ENCODE measurements around the gene KLK7.

KLK7 gene

DNA sequence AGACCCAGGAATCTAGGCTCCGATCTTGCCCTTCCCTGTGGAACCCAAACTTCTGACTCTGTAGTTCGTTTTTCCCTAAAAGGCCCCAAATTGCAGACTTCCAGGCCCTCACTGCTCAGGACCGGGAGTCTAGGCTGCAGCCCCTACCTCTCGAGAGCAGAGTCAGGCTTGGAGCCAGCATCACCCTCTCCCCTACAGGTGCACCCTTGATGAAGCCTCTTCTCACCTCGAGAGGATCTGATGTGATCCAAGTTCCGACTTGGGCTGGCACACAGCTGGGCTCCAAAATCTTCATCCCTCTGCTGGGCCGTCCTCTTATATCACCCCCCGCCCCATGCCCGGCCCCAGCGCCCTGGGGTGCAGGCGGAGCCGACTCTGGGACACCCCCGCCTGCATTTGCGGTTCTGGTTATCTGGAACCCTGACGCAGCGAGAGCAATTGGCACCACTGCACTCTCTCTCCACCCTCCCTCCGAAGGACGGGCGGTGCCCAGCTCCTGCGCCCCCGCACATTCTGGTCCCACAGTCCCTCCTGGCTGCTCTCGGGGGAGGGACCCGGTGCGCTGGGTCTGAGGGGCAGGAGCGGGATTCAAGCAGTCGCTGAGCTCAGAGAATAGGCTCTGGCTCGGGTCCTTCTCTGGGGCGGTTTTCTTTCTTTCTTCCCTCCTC, at the start of gene KLK7:
TSS of gene KLK7 (minus strand) at position 293 of the 668 bp plus-strand sequence. CDS start 1,518 bp downstream, outside the sequence.
- Mint-ChIP-seq H3K36me3 (ENCODE audit: low read depth) (no peaks in the 10 kb centered on the region), H3K4me1 (ENCODE audit: low read depth) (no peaks in the 10 kb centered on the region), H3K9me3 (no peaks in the 10 kb centered on the region), H3K27me3 (ENCODE audit: low read depth) (peaks cover 11% of the 10 kb centered on the region), H3K27ac (no peak within 1 kb of the TSS), H3K4me3 (no peak within 1 kb of the TSS)

DNA sequence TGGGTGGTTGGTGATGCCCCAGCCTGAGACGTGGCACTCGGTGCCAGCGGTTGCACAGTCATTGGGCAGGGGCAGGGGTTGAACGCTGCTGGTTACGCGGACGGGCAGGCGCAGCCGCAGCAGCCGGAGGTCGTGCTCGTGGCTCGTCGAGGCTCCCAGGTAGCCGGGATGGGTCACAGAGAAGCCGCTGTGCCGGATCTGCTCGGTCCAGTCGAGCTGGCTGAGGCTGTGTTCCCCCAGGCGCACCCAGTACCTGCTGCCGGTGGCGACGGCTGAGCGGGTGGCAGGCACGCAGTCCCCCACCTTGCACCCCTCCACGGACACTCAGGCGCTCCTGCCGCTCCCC, 48.1 kb upstream of the KLK7 start:
- H3K4me3 Mint-ChIP-seq: no peak overlapping the region
- no peak overlapping the region for H3K27ac Mint-ChIP-seq
- H3K9me3 Mint-ChIP-seq: no peaks in the 10 kb centered on the region
- no peaks in the 10 kb centered on the region for H3K36me3 Mint-ChIP-seq (ENCODE audit: low read depth)
- H3K27me3 Mint-ChIP-seq (ENCODE audit: low read depth): peaks cover 1% of the 10 kb centered on the region
- no peaks in the 10 kb centered on the region for H3K4me1 Mint-ChIP-seq (ENCODE audit: low read depth)

DNA sequence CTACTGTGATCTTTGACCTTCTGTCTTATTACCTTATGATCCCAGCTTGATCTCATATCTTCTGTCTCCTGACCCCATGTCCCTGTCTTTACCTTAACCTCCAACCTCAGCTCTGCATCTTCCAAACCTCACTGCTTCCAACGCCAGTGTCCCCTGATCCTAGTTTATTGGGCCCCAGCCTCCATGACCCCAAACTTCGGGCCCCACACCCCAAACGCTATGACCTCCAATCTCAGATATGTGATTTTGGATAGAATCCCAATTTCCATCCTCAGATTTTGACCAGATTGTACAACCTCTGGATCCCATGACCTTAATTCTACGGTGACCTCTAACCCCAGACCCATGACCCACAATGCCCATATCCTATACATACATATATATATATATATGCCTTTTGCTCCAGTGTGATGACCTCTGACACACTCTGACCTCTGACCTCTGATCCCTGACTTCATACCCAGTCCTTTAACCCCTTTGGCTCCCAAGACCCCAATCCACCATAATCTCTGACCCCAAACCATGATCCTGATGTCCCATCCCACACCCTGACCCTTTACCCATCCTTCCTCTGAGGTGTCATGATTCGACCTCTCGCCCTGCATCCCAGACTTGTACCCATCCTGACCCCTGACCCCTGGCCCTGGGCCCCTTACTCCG, 47.6 kb upstream of the KLK7 start:
- no peaks in the 10 kb centered on the region for H3K36me3 Mint-ChIP-seq (ENCODE audit: low read depth)
- no peak overlapping the region for H3K27ac Mint-ChIP-seq
- no peaks in the 10 kb centered on the region for H3K4me1 Mint-ChIP-seq (ENCODE audit: low read depth)
- no peaks in the 10 kb centered on the region for H3K9me3 Mint-ChIP-seq
- no peak overlapping the region for H3K4me3 Mint-ChIP-seq
- peaks cover 4% of the 10 kb centered on the region for H3K27me3 Mint-ChIP-seq (ENCODE audit: low read depth)

DNA sequence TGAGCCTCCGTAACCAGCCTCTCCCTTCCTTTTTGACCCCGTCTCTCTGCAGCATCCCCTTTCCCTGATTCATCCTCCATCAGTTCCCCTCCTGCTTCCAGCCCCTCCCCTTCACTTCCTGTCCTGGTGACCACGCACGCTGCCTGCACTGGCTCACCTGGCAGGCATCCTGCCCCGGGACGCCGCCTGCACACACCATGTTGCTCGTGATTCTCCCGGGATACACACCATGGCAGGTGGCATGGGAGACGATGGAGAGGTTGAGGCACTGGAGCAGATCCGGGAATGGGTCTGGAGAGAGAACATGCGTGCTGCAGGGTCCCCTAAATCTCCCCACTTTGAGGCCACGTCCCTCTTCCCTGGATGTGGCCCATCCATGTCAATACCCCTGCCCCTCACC, 46.9 kb upstream of the KLK7 start:
- H3K27ac Mint-ChIP-seq: no peak overlapping the region
- H3K27me3 Mint-ChIP-seq (ENCODE audit: low read depth): peaks cover 4% of the 10 kb centered on the region
- no peaks in the 10 kb centered on the region for H3K9me3 Mint-ChIP-seq
- no peaks in the 10 kb centered on the region for H3K36me3 Mint-ChIP-seq (ENCODE audit: low read depth)
- no peaks in the 10 kb centered on the region for H3K4me1 Mint-ChIP-seq (ENCODE audit: low read depth)
- no peak overlapping the region for H3K4me3 Mint-ChIP-seq

DNA sequence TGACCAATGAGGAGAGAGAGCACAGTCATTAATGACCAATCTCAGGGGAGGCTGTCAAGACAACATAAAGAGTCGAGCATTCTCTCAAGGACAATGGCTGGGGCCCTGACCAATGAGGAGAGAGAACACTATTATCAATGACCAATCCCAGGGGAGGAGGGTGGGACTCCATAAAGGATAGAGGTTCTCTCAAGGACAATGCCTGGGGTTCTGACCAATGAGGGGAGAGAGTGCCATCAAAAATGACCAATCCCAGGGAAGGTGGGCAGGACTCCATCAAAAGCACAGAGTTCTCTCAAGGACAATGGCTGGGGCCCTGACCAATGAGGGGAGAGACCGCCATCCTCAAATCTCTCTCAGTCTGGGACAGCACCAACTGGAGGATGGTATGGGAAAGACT, 46.0 kb upstream of the KLK7 start:
- Mint-ChIP-seq H3K27me3 (ENCODE audit: low read depth) (peaks cover 4% of the 10 kb centered on the region), H3K36me3 (ENCODE audit: low read depth) (no peaks in the 10 kb centered on the region), H3K4me1 (ENCODE audit: low read depth) (no peaks in the 10 kb centered on the region), H3K9me3 (no peaks in the 10 kb centered on the region), H3K4me3 (no peak overlapping the region), H3K27ac (no peak overlapping the region)

DNA sequence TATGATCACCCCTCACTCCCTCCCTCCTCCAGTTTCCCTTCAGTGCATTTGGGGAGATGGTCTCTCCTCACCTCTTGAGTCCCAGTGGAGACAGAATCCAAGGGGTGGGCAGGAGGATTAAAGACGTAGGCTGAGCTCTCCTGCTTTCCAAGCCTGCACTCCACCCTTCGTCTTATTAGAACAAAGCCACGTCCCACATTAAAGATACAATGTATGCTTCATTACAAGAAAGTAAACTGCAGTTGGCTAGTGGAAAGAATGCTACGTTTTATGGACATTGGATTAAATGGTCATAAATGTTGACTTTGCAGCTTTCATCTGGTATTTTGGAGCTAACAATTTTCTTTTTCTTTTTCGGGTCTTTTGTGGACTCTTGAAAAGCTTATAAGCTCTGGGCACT, 44.2 kb upstream of the KLK7 start:
- H3K36me3 Mint-ChIP-seq (ENCODE audit: low read depth): no peaks in the 10 kb centered on the region
- H3K4me3 Mint-ChIP-seq: no peak overlapping the region
- no peak overlapping the region for H3K27ac Mint-ChIP-seq
- peaks cover 5% of the 10 kb centered on the region for H3K27me3 Mint-ChIP-seq (ENCODE audit: low read depth)
- H3K4me1 Mint-ChIP-seq (ENCODE audit: low read depth): no peaks in the 10 kb centered on the region
- no peaks in the 10 kb centered on the region for H3K9me3 Mint-ChIP-seq

DNA sequence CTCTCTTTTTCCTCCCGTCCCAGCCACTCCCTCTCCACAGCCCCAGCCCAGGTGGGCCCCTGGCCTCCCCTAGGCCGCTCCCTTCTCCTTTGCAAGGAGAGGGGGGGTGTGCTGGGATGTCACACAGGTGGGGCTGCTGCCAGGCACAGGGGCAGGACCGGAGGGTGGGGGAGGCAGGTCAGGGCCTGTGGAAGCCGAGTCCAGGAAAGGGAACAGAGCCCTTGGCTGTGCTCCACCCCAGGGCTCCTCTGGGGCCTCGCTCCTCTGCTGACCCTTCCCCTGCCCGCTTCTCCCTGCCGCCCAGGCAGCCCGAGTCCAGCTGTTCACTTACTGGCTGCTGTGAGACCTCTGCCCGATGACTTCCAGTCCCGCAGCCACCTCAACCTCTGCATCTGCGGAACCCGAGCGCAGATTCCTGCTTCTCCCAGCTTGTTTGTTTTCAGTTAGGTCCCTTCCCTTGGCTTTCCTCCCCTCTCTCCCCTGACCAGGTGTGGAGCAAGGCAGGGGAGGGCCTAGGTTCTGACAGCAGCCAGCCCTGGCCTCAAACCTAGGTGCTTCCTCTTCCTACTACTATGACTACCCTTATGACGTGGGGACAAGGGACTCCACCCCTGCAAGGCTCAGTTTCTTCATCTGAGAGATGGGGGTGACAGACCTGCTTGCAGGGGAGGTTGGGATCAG, 43.5 kb upstream of the KLK7 start:
- Mint-ChIP-seq H3K9me3 (no peaks in the 10 kb centered on the region), H3K4me1 (ENCODE audit: low read depth) (no peaks in the 10 kb centered on the region), H3K27me3 (ENCODE audit: low read depth) (peaks cover 10% of the 10 kb centered on the region), H3K4me3 (no peak overlapping the region), H3K36me3 (ENCODE audit: low read depth) (no peaks in the 10 kb centered on the region), H3K27ac (no peak overlapping the region)

DNA sequence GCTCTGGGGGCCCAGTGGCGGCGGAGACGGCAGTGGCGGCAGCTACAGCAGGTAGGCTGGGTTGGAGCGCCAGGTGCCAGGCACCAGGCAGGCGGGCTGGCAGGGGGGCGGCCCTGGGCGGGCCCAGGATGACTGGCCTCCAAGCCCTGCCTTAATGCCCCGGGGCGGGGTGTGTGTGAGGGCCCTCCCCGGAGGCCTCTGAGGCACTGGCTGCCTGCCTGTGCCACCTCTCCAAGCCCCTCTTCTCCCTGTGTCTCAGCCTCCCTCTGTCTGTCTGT, 42.8 kb upstream of the KLK7 start, which contains the start of gene KLK11:
TSS of gene KLK11 (minus strand) at position 63 of the 278 bp plus-strand sequence. CDS start 985 bp downstream, outside the sequence.
- H3K4me3 Mint-ChIP-seq: no peak within 1 kb of the TSS
- no peak within 1 kb of the TSS for H3K27ac Mint-ChIP-seq
- no peaks in the 10 kb centered on the region for H3K4me1 Mint-ChIP-seq (ENCODE audit: low read depth)
- H3K9me3 Mint-ChIP-seq: no peaks in the 10 kb centered on the region
- H3K36me3 Mint-ChIP-seq (ENCODE audit: low read depth): no peaks in the 10 kb centered on the region
- peaks cover 10% of the 10 kb centered on the region for H3K27me3 Mint-ChIP-seq (ENCODE audit: low read depth)

DNA sequence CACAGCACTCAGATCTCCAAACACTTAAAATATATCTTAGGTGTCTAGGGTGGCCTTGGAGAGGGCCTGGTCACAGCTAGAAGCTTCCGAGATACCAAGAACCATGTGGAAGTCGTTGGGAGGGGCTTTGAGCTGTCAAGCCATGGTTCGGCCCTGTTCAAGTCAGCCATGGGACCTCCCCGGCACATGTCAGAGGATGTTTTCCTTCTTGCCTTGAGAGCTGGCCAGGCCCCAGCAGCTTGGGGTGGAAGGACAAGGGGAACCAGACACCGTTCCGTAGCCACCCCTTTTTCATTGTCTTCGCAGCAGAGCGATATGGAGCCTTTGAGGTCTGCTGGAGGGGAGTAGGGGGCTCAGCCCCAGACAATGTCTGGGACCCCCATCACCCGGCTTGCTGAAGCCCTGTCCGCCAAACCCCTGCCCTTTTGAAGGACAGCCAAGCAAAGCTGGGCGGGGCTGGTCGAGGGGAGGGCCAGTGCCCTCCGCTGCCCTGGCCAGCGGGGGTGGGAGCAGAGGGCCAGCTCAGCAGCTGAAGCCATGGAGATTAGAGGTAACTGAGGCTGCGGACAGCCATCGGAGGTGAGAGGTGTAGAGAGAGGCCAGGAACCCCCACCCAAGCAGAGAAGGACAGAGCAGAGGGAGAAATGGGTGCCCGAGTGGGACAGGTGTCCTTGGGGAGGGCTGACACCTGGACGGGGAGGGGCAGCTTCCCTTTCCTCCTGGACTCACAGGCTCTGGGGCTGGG, 42.3 kb upstream of the KLK7 start:
- no peaks in the 10 kb centered on the region for H3K36me3 Mint-ChIP-seq (ENCODE audit: low read depth)
- no peak overlapping the region for H3K4me3 Mint-ChIP-seq
- H3K27ac Mint-ChIP-seq: no peak overlapping the region
- H3K4me1 Mint-ChIP-seq (ENCODE audit: low read depth): no peaks in the 10 kb centered on the region
- H3K27me3 Mint-ChIP-seq (ENCODE audit: low read depth): peaks cover 10% of the 10 kb centered on the region
- no peaks in the 10 kb centered on the region for H3K9me3 Mint-ChIP-seq

DNA sequence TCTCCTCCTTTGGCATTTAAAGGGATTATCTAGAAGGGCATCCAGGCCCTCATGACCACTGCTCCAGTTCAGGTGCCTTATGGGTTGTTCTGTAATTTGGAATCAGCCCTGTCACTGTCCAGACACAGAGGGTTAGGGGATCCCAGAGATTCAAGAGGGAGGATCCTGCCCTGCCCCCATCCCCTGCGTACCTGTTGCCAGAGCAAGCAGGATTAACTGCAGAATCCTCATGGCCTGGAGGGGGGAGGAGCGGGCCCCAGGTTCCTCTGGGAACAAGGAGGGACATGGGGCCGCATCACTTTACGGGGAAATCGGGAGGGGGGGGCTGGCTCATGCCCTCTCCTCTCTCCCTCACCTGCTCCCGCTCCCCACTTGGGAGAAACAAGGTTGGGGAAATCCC, 41.7 kb upstream of the KLK7 start:
- H3K27me3 Mint-ChIP-seq (ENCODE audit: low read depth): peaks cover 14% of the 10 kb centered on the region
- no peak overlapping the region for H3K27ac Mint-ChIP-seq
- no peak overlapping the region for H3K4me3 Mint-ChIP-seq
- no peaks in the 10 kb centered on the region for H3K9me3 Mint-ChIP-seq
- H3K4me1 Mint-ChIP-seq (ENCODE audit: low read depth): no peaks in the 10 kb centered on the region
- H3K36me3 Mint-ChIP-seq (ENCODE audit: low read depth): no peaks in the 10 kb centered on the region

DNA sequence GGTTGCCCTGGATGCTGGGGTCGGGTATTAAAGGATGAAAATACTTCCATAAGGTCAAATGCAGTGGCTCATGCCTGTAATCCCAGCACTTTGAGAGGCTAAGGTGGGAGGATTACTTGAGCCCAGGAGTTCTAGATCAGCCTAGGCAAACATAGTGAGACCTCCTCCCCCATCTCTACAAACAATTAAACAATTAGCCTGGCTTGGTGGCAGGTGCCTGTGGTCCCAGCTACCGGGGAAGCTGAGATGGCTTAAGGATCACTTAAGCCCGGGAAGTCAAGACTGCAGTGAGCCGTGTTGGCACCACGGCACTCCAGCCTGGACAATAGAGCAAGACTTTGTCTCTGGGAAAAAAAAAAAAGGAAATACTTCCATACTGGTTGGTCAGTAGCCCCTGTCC, 41.2 kb upstream of the KLK7 start:
- Mint-ChIP-seq H3K27ac (no peak overlapping the region), H3K9me3 (no peaks in the 10 kb centered on the region), H3K4me3 (no peak overlapping the region), H3K27me3 (ENCODE audit: low read depth) (peaks cover 18% of the 10 kb centered on the region), H3K36me3 (ENCODE audit: low read depth) (no peaks in the 10 kb centered on the region), H3K4me1 (ENCODE audit: low read depth) (peaks cover 1% of the 10 kb centered on the region)

DNA sequence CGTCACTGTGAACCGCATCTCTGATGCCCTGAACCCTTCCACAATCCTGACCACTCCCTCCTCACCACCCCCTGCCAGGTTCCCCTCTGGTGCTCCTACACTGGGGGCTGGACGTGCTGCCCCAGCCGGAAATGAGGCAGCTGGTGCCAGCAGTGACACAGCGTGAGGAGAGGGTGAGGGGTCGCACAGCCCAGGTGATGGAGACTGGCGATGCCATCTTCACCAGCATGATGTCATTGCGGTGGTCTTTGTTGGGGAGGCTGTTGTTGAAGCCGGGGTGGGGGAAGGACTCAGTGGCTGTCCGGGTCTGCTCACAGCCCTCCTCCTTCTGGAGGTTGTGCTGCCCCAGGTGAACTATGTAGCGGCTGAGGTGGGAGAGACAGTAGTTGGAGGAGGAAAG, 40.2 kb upstream of the KLK7 start:
- Mint-ChIP-seq H3K4me3 (no peak overlapping the region), H3K27me3 (ENCODE audit: low read depth) (peaks cover 21% of the 10 kb centered on the region), H3K9me3 (no peaks in the 10 kb centered on the region), H3K27ac (no peak overlapping the region), H3K4me1 (ENCODE audit: low read depth) (peaks cover 4% of the 10 kb centered on the region), H3K36me3 (ENCODE audit: low read depth) (no peaks in the 10 kb centered on the region)

DNA sequence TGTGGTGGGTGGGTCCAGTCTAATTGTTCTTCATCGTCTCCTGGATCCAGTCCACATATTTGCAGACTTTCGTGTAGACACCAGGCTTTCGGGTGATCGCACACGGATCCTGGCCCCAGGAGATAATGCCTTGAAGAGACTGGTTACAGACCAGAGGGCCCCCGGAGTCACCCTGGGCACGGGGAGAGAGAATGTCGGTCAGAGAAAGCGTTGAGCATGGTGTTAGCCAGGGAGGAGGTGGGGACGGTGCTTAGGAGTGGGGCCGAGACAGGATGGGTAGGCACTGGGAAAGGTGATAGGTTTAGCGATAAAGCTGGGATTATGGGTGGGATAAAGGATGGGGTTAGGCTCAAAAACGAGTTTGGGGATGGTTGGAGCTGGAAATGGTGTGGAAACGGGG, 38.8 kb upstream of the KLK7 start:
- Mint-ChIP-seq H3K27ac (no peak overlapping the region), H3K4me1 (ENCODE audit: low read depth) (peaks cover 8% of the 10 kb centered on the region), H3K36me3 (ENCODE audit: low read depth) (peaks cover 1% of the 10 kb centered on the region), H3K4me3 (no peak overlapping the region), H3K9me3 (no peaks in the 10 kb centered on the region), H3K27me3 (ENCODE audit: low read depth) (peaks cover 34% of the 10 kb centered on the region)

DNA sequence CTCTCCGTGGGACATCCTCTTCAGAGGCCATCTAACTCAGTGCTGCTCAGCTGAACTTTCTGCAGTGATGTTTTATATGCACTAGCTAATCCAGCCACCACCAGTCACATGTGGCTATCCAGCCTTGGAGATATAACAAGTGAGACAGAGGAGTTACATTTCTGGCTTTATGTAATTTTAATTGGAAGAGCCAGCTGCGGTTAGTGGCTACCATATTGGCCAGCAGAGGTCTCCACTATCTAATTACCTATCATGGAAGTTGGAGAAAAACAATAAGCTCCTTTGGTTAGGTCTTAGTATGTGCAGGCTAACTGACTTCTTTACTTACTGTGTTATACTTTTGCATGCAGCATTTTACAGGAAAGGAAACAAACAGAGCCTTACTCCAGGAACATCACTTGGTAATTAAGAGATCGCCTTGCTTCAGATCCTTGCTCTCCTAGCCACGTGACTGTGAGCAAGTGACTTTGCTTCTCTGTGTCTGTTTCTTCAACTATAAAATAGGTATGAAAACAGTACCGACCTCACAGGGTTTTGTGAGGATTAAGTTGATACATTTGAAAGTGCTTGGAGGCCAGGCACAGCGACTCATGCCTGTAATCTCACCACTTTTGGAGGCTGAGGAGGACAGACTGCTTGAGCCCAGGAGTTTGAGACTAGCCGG, 37.4 kb upstream of the KLK7 start:
- Mint-ChIP-seq H3K36me3 (ENCODE audit: low read depth) (peaks cover 1% of the 10 kb centered on the region), H3K27ac (no peak overlapping the region), H3K9me3 (no peaks in the 10 kb centered on the region), H3K4me1 (ENCODE audit: low read depth) (peaks cover 8% of the 10 kb centered on the region), H3K27me3 (ENCODE audit: low read depth) (peaks cover 44% of the 10 kb centered on the region), H3K4me3 (no peak overlapping the region)

All from T-helper 1 cell treated with Interleukin-12 subunit alpha and Interleukin-12 subunit beta and Interleukin-4 antibody, amounts not matched to agents 30 μg/mL and 1 μg/mL, for 36 hours (primary cell).